Activated CD4-positive, alpha-beta T cell treated with anti-CD3 and anti-CD28 coated beads, Interleukin-2, amount 50 U/mL, for 4 hours (primary cell): ENCODE data around the gene GLCCI1.

ENCODE experiments used
- DNase-seq, 2 experiments: peaks; one replicate each; pipeline ENCODE4 v3.0.0-alpha.2; 2020

The GLCCI1 gene

GRCh38 chr7:8105449-8106095, 137.0 kb downstream of the GLCCI1 start:
- DNase-seq: no peak

GRCh38 chr7:8109196-8110022, 140.8 kb downstream of the GLCCI1 start:
- no peak for DNase-seq

GRCh38 chr7:8111282-8111960, 142.8 kb downstream of the GLCCI1 start:
- no peak for DNase-seq

DNA sequence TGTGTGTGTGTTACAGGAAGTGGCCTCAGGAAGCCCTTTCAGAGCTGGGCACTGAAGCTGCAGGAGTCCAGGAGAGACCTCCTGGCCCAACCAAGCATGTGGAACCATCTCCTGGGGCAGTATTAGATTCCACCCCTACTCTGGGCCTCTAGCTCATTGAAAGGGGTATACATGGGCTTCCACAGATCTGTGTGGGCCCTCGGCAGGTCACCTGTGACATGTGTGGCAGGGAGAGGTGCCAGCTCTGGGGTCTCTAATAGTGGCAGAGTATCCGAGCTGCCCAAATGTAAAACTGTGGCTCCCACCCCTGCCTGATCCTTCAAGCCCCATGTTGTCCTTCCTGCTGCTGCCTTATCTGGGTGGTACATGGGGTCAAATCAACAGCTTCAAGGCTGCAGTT, 144.1 kb downstream of the GLCCI1 start:
- DNase-seq: no peak

- no peak for DNase-seq
Observed at GRCh38 chr7:8113184-8113583, 144.6 kb downstream of the GLCCI1 start.

DNA sequence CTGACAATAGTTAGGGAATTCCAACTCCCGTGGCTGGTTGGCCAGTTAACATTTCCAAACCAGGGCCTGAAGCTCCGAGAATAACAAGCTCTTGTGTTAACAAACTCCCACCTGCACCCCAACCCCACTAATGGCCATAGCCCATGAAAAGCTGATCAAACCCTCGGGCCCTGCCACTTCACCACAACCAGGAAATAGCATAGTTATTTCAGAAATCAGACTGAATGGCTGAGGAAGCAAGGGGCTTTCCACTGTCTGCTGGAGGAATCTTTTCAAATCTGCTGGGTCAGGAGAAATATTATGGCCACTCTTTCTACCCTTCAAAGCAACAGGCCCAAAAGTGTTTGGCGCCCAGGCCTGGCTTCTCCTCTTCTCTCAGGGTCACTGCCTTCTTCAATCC, 145.6 kb downstream of the GLCCI1 start:
- no peak for DNase-seq

DNA sequence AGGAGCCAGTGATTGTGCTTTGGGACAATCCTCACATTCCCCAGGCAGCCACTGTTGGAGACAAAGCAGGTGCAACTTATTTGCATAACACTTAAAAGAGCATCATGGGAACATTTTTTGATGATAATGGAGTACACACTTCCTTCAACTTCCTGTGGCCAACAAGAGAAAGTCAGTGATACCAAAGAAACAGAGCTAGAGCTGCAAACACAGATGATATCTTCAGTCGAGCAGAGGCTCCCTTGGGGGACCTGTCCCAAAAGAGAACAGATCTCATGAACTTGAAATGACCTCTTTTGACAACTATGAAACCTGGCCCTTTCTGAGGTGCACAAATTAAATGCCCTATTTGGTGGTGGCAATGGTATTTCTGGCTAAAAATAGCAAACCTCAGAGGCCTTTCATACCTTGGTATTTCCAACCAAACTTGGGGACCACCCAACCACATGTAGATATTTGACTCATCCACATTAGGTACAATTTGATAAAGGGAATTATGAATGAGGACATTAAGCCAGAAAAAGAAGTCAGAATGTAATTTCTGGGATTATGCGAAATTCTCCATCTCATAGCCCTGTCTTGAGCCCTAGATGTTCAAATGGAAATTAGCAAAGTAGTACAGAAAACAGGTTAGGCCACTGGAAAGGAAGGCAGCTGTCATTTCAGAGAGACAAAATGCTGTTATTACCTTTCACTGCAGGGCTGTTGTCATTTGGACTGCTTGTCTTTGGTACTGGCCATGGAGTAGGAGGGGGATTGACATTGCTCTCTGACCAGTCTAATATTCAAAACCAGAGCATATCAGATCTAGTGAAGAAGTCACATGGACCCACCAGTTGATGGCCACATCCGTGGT, 147.2 kb downstream of the GLCCI1 start:
- no peak for DNase-seq

DNA sequence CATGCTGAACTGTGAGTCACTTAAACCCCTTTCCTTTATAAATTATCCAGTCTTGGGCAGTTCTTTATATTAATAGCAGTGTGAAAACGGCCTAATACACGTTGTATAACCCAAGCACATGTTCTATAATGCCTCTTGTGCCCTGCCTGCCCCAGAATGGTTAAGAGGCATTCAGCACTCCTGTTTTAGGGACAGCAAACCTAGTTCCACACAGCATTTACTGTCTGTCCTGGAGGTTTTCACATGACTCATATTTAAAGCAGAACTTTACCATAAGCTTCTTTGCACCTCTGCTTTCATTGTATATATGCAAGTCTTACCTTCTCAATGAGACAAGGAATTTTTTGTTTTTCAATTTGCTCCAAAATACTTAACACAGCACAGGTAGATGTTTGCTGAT, 148.6 kb downstream of the GLCCI1 start:
- no peak for DNase-seq

DNA sequence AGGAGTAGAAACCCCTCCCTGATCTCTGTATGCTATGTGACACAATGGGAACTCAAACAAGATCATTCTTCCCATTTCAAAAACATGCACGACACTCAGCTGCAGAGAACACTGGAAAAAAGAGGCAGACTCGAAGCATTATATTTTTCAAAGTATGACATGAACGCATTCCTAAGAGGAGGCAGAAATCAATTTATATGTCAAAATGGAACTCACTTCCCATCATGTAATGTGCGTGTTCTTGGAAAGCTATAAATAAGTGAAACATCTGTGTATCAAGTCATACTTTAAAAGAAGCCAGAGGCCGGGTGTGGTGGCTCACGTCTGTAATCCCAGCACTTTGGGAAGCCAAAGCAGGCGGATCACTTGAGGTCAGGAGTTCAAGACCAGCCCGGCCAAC, 150.7 kb downstream of the GLCCI1 start:
- no peak for DNase-seq

DNA sequence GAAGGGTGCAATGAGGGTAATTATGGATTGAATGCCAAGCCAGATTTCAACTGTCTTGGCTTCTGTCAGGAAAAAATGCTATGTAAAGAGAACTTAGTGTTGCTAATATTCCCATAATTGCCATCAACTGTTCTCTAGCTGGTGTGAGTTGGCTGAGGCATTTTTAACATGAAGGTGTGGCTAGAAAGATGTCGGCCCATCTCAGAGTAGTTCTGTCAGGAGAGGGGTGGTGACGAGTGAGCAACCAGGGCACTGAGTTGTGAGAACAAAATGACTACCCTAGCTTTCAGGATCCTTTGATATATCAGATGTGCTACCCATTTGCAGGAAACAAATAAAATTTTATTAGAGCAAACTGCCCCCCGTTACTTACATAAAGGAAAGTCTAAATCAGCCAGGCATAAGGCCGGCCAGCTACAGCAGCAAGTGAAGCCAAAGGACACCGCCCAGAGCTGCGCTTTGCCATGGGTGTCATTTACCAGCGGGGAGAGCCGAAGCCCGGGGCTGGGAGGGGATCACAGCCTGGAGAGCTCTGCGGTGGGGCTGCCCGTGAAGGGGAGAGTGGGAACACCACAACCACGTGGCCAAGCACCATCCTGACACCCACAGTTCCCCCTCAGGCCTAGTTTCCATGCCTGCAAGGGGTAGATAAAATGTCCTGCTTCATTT, 151.9 kb downstream of the GLCCI1 start:
- no peak for DNase-seq

DNA sequence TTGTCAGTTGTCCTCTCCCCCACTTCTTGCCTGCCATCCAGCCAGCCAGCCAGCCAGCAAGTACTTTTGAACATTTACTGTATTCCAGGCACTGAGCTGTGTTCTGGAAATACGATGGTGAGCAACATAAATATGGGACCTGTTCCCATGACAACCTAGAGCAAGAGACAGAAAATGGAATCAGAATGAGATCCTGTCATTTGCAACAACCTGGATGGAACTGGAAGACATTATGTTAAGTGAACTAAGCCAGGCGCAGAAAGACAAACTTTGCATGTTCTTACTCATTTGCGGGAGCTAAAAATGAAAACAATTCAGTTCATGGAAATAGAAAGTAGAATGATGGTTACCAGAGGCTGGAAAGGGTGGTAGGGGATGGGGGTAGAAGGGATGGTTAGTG, 152.6 kb downstream of the GLCCI1 start:
- no peak for DNase-seq

- DNase-seq: peak; percentile 58 to 60
Observed at GRCh38 chr7:8125680-8126444, 157.3 kb downstream of the GLCCI1 start.

- DNase-seq: no peak
Observed at GRCh38 chr7:8126601-8127167, 158.1 kb downstream of the GLCCI1 start.

DNA sequence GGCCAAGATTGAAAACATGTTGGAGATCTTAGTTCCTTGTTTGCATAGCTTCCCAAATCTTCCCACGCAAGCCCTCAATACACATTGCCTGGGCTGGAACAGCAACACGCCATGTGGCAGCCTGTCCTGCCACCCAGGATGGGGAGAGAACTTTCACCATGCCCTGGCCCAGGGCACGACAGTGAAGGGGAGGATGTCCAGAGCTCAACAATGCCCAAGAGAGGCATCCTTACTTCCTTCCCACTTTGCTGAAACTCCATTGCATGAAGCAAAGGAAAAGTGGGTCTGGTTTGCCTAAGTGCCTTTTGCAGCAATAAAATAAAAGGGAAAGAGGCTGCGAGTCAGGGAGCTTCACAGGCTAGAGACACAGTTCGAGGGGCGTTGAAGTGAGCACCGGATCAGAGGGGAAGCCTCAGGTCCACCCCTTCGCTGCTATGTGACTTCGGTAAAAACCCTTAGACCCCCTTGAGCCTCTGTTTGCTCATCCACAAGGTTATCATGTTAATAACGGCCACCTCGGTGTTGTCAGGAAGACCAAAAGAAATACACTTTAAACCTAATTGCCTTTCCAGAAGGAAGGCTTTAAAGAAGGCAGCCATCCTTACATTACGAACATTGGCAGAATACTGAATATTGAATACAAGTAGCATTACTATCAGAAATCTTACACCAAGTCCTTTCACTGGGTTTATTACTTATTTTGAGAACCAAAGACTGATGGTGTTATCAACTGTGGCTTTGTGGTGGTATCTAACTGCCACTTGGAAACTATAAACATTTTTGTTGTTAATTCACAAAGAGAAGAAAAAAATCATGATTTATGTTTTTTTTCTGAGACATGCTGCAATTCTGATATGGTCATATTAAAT, 160.1 kb downstream of the GLCCI1 start:
- DNase-seq: no peak

DNA sequence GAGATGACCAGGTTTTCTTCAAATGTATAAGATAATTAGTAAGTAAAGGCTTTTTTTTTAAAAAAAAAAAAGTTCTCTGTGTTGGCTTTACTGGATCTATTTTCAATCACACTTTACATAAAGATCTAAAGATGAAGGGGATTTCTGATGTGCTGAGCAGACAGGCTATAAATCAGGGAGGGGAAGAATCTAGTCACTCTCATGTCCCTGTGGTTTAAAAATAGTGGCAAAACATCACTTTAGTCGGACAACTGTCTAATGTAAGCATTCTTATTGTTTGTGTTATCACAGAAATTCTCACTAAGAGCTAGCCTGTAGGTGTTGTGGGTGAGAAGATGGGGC, 160.7 kb downstream of the GLCCI1 start:
- DNase-seq: no peak

- no peak for DNase-seq
Observed at GRCh38 chr7:8130663-8131062, 162.1 kb downstream of the GLCCI1 start.

GRCh38 chr7:8131694-8132605, 163.4 kb downstream of the GLCCI1 start:
- peak in 1 of 2 experiments; percentile 12 for DNase-seq

GRCh38 chr7:8133188-8133848, 164.7 kb downstream of the GLCCI1 start:
- DNase-seq: no peak
